GM18520 (cell line): ENCODE results near the gene SLCO4A1.

Source experiments
- ATAC-seq: cut with Tn5 transposase; IDR thresholded peaks from one replicate; pipeline ENCODE4 v1.9.1; 2021; ENCODE audit not compliant: unreplicated experiment

SLCO4A1 gene

DNA sequence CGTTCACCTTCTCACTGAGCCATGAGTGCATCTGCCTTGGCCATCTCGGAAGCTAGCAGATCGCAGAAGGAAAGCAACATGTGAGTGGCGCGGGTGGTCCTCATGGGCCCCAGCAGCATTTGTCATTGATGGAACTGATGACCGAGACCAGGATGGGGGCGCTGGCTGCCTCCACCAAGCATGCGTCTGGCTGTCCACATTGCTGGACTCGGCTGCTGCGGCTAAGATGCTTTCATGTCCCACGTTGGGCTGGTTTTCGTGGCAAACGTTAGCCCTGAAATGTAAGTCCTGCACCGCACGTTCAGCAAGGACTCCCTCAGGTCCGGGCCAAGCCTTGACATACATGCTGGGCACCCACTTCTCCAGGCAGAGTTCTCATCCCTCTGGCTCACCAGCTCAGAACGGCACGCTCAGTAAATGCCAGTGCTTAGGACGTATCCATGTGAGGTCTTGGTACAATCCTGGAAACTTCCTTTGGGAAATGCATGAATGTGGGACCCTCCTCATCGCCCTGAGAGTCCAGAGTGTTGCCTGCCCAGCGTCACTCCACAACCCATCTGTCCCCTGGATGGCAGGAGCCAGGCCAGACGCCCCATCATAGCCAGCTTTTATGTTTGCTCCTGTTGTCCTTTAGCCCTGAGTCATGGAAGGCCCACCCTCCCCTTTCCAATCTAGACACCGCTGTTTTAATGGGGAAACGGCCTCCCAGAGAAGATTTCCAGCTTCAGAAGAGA is 8.4 kb downstream of the SLCO4A1 start:
- no peak for ATAC-seq

DNA sequence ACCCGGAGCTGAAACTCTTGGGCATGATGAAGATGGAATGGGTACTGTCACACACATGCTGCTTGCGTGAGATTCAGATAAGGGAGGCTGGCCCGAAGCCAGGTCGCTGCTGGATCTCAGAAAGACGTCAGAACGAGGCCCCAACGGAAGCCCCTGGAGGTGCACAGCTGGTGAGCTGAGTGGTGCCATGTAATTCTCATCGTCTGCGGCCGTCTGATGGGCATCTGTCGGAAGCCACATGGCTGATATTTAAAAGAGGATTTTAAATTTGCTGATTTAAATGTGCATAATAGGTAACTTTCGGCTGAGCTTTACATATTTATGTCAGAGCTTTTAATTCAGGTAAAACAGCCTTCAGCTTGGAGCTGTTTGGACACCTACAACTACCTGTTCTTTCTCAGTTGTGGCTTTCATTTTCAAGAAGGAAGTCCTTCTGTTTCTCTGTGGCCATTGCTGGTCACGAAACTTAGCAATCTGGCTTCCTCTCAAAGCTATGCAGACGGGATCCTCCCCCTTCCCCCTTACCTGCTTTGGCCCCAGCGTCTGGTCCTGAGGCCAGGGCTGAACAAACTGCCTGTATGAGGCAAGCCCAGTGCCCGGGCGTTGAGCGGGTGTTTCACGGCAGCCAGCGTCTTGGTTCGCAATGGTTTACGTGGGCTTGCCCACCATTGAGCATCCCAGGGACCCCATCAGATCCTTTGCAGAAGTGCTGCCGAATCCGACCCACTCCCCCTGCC is 9.2 kb downstream of the SLCO4A1 start:
- ATAC-seq, result peak; percentile 42

DNA sequence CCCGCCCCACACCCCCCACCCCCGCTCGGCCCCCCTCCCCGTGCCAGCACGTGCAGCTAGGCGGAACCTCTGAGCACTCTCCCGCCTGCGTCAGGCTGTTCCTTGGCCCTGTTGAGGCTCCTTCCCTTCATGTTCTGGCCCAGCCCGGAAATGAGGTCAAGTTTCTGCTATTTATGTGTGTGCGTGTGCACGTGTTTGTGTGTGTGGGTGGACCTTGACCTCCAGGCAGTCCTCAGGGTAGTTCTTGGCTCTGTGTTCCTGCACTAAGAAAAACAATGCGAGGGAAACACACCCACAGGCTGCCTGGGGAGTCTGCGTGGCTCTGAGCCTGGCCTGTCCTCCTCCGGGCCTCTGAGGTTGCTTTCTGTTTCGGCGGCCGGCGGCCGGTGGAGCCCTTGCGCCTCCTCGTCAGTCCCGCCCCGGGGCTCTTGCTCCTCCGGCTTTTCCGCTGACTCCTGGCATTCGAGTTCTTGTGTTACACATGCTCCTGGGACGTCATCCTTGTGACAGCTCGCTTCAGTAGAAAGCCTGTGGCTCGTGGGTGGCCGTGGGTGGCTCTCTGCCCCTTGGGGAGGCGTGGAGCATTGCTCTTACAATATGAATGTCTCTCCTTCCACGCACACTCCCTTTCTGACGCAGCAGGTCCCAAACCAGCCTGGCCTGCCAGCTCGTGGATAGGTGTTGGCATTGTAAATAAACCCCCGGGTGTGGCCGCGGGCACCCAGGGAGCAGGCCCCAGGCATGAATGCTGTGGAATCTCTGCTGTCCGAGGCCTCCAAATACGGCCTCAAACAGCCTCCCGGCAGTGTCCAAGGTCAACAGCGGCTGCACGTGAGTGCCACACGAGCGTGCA is 10.0 kb downstream of the SLCO4A1 start:
- ATAC-seq, result peak; percentile 50

DNA sequence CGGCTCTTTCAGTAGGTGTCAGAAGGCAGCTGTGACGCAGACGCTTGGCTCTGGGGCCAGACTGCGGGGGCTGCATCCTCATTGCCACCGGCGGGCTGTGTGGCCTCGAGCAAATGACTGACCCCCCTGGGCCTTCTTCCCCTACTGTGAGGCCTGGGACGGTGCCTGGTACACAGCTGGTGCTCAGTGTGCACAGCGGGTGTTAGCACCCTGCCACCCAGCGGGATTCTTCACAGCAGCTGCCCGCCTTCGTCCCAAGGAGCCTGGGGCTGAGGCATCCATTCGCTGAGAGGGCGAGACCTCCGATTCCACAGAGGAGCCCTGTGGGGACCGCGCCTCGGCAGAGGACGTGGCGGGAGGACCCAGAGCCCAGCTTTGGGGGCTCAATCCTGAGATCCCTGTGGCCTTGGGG is 10.6 kb downstream of the SLCO4A1 start:
- no peak for ATAC-seq

DNA sequence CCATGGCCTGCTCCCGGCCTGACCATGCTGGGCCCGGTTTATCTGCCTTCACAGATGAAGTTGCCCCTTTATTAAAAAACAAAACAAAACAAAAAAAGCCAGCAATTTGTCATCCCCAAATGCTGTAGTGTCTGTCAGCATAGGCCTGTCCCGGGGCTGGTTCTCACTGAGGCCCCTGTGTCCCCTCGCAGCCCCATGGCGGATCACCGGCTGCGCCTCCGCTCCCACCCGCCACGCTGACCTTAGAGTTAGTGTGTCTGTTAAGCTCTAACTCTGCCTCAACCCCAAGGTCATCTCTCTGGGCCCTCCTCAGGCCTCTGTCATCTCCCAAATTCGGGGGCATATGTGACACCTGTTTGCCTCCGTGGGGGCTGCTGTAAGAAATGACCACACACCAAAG is 11.1 kb downstream of the SLCO4A1 start:
- ATAC-seq, result no peak

DNA sequence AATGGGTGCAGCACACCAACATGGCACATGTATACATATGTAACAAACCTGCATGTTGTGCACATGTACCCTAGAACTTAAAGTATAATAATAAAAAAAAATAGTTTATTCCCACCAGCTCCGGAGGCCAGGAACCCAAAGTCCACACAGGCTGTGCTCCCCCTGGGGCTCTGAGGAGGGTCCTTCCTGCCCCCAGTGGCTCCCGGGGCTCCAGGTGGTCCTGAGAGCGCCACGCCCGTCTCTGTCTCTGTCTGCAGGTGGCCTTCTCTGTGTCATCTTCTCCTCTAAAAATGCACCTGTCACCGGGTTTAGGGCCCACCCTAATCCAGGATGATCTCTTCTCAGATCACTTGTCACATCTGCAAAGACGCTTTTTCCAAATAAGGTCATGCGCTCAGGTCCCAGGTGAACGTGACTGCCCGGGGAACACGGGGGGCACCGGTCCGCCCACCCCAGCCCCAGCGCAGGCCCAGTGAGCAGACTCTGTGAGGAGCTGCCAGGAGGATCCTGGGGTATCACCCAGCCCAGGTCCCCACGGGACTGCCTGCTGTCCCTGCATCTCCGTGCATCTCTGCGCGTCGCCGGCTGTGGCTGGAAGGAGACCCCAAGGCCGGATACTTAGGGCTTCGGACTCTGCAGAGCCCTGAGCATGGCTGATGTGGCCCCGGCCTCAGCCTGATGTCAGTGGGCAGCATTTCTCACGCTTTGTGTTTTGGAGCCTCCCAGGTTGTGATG is 11.8 kb downstream of the SLCO4A1 start:
- ATAC-seq, result no peak

DNA sequence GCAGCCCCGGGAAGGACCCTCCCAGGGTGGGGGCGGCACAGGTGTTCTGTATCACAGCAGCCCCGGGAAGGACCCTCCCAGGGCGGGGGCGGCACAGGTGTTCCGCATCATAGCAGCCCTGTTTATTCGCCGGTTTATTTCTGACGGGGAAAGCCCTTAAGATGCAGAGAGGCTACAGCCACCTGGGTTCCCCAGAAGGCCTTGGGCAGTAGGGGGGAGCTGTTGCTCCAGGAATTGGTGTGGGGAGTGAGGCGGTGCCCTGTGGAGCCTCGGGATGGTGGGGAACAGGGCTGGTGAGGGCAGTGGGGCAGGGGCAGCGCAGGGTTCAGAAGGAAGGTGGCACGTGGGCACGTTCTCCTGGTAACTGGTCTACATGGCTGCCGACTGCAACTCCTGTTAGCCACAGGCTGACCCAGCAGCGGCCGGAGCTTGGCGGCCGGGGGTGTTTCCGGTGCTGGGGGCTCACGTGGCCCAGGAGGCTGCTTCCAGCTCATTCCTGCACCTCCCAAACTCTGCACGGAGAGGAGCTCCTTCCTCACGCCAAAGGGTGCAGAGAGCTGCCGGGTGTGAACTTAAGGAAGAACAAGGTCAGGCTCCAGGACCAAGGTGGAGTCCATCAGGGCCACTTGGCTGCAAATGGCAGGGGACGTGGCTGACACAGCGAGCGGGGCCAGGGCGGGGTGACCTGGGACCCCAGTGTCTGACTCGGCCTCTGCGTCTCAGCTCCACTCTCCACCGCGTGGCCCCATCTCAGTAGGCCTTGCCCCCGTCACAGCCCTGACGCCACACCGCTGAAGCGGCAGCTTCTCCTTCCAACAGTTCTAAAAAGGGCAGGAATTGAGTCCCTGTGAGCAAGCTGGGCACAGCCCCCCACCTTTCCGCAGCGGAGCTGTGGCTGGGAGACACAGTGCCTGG is 13.2 kb downstream of the SLCO4A1 start:
- no peak for ATAC-seq

DNA sequence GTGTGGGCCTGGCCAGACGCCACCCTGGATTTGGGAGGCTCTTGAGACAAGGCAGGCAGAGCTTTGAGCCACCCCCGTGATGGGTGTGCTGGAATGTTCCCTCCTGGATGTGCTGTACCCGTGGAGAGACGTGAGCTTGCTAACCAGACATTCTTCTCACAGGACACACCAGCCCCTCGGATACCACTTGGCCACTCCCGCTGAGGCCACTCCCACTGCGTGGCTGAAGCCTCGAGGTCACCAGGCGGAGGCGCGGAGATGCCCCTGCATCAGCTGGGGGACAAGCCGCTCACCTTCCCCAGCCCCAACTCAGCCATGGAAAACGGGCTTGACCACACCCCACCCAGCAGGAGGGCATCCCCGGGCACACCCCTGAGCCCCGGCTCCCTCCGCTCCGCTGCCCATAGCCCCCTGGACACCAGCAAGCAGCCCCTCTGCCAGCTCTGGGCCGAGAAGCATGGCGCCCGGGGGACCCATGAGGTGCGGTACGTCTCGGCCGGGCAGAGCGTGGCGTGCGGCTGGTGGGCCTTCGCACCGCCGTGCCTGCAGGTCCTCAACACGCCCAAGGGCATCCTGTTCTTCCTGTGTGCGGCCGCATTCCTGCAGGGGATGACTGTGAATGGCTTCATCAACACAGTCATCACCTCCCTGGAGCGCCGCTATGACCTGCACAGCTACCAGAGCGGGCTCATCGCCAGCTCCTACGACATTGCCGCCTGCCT is 14.1 kb downstream of the SLCO4A1 start:
- ATAC-seq, result no peak

DNA sequence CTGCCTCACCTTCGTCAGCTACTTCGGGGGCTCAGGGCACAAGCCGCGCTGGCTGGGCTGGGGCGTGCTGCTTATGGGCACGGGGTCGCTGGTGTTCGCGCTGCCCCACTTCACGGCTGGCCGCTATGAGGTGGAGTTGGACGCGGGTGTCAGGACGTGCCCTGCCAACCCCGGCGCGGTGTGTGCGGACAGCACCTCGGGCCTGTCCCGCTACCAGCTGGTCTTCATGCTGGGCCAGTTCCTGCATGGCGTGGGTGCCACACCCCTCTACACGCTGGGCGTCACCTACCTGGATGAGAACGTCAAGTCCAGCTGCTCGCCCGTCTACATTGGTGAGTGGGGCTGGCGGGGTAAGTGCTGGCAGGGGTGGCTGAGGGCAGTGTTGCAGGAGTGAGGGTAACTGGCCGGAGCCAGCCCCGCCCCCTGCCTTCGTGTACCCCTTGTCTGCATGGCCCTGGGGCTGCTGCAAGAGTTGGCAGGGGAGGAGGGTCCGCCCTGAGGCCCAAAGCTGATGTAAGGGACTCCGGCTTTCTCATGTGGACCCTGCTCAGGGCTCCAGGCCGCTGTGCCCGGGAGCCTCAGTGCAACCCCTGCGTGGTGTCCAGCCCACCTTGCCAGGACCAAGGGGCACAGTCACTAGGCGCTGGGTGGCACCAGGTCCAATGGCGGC is 14.8 kb downstream of the SLCO4A1 start:
- ATAC-seq, result no peak

DNA sequence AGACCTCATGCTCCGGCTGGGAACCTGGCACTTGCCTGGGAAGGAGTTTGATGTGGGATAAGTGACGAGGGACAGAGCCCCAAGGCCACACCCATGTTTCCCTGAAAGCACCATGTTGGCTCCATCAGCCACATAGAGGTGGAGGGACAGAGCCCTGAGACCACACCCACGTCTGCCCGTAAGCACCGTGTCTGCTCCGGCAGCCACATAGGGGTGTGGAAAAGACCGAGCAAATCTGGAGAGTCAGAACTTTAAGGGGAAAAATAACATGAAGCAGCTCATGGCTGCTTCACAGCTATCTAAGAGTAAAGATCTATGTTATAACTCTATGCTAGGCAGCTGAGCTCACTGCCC is 15.3 kb downstream of the SLCO4A1 start:
- no peak for ATAC-seq

DNA sequence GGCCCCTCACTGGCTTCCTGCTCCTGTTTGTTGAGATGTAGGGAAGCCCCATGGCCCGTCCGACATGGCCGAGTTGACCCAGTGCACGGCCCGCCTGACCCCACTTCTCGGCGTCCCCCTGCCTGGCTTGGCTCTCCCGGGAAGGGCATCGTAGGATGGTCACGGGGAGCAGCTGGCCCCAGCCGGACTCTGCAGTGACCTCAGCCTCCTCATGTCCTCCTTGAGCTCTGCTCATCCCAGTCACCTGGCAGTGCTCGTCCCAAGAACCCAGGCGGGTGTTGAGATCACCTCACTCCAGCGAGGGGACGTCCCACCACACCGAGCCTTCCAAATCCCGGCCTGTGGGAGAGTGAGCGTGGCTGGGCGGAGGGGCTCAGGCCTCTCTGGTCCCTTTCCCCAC is 15.7 kb downstream of the SLCO4A1 start:
- no peak for ATAC-seq

DNA sequence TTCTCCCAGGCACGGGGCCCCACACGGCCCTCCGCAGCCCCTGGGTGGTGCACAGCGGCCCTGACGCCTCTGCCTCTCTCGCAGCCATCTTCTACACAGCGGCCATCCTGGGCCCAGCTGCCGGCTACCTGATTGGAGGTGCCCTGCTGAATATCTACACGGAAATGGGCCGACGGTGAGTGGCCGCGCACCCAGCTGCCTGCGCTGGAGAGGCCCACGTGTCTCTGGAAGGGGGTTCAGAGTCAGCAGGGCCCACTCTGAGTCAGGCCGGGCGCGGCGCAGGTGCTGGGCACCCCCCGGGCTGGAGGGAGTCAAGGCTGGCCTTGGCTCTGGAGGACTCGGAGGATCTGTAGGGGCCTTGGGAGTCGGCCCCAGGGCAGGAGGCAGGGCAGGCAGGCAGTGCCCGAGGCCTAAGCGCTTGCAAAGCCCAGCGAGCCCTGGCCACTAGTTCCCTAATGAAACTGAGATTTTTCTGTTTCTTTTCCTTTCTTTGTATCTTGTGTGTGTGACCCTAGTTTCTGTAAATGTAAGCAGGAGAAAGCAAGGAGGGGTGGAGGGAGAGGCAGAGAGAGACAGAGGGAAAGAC is 16.4 kb downstream of the SLCO4A1 start:
- ATAC-seq, result no peak

DNA sequence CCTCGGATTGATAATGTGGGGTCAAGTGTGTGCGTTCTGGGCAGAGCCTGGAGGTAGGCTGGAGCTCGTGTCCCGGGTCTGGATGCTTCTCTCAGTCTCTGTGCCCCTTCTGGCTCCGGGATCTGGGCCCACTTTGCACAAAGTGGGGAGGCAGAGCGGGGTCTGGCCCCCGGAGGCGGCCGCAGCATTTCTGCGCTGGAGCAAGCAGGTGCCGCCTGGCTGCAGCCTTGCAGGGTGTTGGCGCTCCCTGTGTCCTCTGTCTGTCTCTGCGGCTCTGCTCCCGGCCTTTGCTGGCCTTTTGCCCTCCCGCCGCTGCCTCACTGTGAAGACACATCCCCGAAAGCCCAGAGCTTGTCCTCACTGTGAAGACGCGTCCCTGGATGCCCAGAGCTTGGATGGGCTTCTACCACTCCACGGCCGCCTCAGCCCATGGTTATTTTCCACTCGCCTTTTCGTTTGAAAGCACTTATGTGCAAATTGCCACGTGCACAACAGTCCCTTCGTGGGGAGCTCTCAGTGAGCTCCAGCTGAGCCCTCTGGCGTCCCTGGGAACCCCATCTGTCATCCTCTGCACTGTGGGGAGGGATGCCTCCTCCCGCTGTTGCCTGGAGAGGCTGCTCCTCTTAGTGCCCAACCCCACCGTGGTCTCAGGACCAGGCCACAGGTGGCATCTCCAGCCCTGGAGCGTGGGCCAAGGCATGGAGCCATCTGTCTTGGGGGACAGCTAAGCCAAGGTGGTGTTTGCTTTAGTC is 17.4 kb downstream of the SLCO4A1 start:
- ATAC-seq, result no peak

DNA sequence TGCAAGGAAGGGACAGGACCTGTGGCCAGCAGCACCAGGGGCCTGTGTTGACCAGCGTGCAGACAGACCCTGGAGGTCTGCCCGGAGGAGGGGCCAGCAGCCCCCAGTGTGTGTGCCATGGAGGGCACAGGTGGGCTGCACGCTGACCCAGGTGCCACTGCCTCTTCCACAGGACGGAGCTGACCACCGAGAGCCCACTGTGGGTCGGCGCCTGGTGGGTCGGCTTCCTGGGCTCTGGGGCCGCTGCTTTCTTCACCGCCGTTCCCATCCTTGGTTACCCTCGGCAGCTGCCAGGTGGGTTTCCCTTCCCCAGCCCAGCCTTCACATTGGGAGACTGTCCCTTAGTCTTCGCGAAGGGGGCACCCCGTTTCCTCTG is 17.9 kb downstream of the SLCO4A1 start:
- ATAC-seq, result no peak

DNA sequence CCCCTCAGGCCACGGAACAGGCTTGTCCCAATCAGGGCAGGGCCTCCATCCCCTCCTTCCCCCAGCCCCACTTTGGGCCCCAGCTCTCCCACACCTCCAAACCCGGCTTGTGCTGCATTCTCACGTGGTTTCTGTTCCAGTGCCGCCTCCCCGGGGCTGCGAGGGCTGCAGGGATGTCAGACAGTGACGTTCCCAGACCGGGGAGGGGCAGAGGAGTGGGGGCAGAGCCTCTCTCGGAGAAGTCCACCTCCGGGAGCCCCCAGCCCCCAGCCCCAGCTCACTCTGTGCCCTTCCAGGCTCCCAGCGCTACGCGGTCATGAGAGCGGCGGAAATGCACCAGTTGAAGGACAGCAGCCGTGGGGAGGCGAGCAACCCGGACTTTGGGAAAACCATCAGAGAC is 18.5 kb downstream of the SLCO4A1 start:
- ATAC-seq, result no peak

DNA sequence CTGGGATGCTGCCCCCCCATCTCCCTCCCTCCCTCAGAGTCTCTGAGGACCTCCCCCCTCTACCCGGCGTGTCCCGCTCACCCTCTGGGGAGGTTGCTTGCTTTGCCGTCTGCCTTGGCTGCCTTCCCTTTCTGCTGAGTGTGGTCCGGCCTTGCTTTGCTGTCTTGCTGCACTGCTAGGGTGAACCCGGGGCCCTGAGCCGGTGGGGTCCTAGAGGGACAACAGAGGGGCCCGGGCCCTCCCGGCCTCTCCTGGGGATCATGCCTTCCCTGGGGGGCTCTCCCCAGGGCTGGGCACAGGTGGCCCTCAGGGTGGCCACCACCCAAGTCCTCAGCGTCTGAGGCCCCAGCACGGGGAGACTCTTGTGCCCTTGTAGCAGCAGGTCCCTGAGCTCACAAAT is 19.3 kb downstream of the SLCO4A1 start:
- ATAC-seq, result no peak

DNA sequence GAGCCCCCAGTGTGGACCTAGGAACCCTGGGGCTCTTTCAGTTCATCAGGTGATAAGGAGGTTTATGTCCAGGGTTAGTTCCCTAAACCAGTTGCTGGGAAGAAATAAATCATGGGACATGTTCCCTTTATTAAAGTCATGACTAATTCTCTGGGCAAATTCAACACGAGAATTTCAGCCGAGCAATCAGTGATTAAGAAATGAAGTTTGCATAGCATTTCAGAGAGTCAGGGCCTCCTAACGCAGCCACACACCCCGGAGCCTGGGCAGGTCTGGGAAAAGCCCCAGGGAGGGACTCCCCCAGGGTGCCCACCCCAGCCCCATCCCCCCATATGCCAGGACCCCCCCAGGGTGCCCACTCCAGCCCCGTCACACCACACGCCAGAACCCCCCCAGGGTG is 20.1 kb downstream of the SLCO4A1 start:
- no peak for ATAC-seq
